GM19438 (cell line): ENCODE results near the gene SERPINA6.
"Not testable (repeated sequence)": the region's sequence is repeated elsewhere in the genome, so short reads cannot be mapped to it uniquely, and the experiment has no call there.

Source experiments
- ATAC-seq: cut with Tn5 transposase; IDR thresholded peaks from one replicate; pipeline ENCODE4 v1.9.1; 2021; ENCODE audit warnings: low read depth; ENCODE audit not compliant: unreplicated experiment

Gene SERPINA6

DNA sequence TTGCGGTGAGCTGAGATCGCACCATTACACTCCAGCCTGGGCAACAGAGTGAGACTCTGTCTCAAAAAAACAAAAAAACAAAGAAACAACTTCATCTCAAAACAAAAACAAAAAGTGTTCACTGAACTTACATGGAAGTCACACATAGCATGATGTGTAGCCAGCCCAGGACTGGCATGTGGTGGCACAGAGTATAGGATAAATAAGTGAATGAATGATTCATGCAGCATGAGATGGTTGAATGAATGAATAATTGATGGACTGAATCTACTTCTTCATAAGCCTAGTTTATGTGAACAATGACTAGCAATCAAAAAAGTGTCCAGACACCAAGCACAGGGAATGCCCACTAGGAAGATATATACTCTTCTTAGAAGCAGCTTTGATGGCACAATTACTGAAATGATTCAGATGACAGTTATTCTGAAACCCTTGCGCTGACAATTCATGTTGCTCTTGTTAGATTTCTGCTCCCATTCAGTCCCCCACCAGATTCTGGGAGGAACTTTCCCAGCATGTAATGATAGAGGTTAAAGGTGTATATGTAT is 31.6 kb upstream of the SERPINA6 start:
- ATAC-seq = peak; percentile 30

DNA sequence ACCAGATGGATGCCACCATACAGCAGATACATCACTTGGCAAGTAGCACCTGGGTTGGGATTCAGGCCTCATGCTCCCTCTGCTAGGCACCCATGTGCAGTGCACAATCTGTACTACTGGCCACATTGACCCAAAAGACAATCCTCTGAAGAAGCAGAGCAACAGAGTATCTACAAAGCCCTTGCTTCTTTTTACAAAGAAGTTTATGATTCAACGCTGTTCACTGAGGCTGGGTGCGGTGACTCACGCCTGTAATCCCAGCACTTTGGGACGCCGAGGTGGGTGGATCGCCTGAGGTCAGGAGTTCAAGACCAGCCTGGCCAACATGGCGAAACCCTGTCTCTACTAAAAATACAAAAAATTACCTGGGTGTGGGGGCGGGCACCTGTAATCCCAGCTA is 31.1 kb upstream of the SERPINA6 start:
- not testable (repeated sequence) for ATAC-seq

DNA sequence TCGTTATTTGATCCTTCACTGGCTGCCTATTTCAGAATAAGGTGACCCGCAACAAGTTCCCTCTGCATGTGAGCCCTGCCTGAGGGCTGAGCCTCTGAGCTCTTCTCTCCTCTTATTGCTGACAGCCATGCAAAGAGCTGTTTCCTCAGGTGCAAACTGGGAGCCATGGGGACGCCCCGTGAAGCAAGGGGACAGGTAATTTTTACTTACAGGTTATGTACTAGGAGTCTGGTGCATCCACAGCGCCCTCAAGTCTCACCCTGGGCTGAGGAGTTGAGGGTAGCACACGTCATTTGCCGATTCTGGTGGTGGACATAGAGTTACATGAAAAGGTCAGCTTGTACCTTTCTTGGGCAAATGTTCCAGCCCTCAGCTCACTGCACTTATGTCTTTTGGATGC is 26.1 kb upstream of the SERPINA6 start:
- ATAC-seq = no peak

DNA sequence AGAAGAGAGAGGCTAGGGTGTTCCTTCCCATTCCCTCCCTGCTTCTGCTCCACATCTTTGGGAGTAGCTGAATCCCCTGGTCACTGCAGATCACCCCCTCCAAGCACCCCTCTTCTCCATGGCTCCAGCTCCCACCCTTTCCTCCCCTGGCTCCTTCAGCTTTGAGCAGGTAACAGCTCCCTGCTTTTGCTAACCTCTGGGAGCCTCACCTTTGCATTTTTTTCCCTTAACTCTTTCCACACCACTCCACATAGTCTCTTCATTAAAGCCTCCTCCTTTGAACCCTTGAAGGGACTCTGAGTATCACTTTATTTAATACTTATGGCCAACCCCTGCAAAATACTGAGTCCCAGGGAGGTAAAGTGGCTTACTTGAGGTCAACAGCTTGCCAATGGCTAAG is 25.7 kb upstream of the SERPINA6 start:
- ATAC-seq = no peak

DNA sequence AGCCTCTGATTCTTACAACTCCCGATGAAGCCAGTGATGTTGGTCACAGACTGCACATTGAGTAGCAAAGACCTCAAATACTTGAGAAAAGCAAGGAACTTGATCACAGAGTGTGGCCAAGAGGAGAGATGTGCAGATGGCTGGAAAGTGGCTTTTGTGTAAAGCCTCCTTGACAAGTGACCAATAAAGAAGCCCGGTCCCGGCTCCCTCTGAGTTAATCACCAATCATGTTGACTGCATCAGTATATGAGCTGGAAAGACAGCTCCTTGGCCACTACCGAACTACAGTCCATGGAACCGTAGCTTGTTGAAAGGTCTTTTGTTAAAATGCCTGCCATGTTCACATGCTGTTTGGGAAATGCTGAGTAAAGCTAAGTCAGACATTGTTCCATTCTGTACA is 23.7 kb upstream of the SERPINA6 start:
- no peak for ATAC-seq

DNA sequence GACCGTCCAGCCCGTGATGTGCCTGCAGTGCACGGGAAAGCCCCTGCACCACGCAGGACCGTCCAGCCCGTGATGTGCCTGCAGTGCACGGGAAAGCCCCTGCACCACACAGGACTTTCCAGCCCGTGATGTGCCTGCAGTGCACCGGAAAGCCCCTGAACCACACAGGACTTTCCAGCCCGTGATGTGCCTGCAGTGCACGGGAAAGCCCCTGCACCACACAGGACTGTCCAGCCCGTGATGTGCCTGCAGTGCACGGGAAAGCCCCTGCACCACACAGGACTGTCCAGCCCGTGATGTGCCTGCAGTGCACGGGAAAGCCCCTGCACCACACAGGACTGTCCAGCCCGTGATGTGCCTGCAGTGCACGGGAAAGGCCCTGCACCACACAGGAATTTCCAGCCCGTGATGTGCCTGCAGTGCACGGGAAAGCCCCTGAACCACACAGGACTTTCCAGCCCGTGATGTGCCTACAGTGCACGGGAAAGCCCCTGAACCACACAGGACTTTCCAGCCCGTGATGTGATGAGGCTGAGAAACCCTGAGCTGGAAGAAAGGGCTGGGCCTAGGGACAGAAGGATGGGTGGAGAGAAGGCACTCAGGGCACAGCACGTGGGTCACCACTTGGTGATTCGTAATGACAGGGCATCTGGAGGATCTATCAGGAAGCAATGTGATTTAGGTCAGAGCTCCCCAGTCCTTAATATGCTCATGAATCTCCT is 23.1 kb upstream of the SERPINA6 start:
- ATAC-seq = peak; percentile 67

DNA sequence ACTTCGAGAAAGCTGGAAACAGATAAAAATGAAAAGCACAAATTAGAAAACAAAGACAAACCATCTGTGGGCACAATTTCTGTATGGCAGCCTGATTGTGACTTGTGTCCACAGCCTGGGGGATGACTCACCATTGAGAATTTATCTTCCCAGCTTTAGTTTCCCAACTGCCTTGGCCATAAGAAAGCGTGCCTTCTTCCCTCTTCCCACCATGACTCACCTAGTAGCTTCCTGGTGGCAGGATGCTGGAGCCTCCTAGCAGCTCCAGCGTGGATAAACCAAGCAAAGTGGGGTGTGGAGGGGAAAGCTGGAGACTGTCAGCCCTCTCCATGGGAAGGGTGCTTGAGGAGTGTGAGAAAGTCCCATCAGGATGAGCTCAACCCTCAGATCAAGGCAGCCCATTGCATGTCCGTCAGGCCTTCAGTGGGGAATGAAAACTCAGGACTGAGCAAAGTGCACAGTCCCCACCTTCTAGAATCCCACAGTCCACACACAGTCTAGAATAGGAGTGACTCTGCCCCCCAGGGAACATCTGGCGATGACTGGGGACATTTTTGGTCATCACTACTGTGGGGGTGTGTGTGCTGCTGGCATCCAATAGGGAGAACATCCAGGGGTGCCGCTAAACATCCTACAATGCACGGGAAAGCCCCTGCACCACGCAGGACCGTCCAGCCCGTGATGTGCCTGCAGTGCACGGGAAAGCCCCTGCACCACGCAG is 22.4 kb upstream of the SERPINA6 start:
- ATAC-seq = no peak

DNA sequence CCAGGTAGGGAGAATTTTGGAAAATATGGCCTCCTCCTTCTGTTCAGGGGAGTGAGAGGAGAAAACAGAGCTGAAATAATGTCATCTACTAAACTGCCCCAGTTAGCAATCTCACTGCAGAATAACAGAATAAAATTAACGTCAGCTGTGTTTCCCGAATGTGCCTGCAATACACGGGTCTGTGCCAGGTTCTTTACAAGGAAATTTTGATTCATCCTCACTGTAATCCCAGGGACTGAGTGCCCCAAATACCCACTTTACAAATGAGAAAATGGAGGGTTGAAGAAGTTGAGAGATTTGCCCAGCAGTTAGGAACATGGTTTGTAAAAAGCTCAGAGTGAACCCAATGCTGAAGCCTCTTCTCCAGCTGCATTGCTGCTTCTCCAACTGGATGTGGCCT is 21.3 kb upstream of the SERPINA6 start:
- no peak for ATAC-seq

DNA sequence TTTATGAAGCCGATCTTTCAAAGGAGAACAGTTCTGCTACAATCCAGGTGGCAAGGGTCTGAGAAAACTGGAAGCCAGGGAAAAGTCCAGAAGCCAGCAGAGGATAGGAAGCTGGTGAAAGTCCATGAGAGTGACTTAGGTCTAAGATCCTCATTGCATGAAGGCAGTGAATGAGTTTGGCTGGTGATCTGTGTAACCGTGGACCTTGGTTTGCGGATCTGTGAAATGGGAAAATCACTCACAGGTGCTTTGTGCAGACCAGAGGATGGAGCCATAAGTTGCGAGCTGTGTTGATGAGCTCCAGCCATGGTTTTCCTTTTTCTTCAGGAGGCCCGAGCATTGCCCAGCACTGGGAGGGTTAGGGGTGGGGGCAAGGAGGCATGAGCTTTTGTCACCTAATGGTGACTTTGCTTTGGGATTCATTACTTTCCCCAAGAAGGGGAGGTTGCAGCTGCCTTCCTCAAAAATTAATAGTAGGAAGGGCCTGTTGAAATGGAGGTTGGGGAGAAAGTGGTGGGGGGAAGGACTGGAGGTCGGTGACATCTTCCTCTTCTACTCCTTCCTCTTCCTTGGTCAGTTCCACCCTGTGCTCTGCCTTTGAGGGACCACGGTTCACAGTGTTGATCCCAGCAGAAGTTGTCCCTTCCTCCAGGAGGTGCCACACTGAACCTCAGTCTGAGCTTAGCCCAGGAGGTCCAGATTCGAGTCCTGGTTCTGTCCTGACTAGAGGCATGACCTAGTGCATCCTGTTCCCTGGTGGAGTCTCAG is 20.3 kb upstream of the SERPINA6 start:
- no peak for ATAC-seq

DNA sequence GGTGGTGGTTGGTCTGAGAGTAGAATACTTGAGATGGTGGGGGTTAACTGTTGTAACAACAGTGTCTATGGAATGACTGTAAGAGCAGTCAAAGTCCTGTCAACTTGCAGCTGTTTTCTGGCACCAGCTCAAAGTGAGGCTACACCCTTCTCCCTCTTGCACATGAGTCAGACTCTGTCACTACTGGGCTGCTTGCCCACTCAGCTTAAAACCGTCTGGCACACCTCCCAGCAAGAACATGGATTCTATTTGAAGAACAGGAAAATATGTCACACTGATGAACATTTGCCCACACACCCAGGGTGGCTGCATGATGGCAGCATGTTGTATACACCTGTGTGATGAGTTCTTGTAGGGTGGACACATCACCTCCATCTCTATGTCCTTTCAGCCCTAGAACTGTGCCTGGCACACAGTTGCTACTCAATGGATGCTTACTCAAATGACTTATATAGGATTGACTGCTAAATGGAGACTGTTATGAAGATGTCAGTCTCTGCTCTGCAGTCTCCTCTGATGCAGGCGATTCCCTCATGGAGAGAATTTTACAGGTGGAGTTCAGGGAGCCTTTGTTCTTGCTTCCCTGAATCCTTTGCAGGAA is 19.3 kb upstream of the SERPINA6 start:
- no peak for ATAC-seq

DNA sequence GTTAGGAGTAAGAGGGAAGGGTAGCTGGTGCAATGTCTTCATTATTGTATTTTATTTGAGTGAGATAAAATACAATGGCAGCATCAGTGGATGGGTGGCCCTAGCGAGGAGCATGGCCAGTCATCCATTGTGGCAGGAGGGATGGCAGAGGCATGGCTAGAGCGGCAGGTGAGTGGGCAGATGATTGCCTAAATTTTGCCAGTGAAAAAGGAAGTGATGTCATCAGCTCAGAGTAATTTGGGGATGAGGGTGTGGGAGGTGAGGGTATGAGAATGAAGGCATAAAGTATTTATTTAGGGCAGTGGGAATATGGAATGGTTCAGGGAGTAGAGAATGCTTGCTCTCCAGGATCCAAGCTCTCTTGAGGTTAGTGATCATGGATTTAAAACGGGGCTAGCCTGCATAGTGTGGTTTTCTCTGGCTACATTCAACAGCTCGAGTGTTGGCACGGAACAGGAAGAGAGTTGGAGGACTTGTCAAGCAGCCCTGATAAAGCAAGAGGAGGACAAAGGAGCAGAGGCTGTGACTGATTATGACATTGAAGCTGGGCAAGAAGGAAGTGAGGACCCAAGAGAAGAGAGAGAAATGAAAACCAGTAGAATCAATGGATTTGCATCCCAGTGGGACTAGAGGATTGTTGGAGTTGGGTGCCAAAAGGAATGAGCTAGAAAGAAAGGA is 18.7 kb upstream of the SERPINA6 start:
- no peak for ATAC-seq

DNA sequence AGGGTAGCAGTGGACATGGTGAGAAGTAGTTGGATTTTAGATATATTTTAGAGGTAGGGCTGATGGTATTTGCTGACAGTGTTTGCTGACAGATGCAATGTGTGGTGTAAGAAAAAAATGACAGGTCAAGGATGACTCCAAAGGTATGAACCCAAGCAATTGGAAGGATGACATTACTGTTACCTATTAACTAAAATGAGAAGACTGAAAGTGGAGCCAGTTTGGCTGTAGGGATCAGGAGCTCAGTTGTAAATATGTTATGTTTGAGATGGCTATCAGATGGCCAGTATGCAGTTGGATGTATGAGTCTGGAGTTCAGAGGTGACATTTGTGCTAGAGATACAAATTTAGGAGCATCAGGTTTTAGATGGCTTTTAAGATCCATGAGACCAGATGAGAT is 17.4 kb upstream of the SERPINA6 start:
- no peak for ATAC-seq

DNA sequence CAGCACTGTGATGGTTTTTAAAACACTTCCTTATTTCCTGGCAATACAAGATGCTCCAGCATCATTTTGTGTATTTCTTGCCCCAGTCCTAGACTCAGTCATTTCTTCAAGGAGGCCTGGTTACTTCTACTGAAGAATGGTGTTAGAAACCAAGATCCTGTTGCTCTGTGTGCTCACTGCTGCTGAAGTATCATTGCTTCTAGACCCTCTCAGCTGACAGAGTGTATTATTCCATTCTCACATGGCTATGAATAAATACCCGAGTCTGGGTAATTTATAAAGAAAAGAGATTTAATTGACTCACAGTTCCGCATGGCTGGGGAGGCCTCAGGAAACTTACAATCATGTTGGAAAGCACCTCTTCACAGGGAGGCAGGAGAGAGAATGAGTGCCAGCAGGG is 14.9 kb upstream of the SERPINA6 start:
- ATAC-seq = no peak

DNA sequence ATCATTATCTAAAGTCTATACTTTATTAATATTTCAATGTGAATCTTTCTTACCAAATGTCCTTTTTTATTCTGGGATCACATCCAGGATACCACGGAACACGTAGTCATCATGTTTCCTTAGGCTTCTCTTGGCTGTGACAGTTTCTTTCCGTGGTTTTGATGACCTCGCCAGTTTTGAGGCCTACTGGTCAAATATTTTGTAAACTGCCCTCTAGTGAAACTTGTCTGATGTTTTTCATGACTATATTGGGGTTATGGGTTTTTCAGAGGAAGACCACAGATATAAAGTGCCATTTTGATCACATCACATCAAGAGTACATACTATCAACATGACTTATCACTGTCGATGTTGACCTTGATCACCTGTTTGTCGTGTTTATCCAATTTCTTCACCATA is 14.1 kb upstream of the SERPINA6 start:
- ATAC-seq = no peak

DNA sequence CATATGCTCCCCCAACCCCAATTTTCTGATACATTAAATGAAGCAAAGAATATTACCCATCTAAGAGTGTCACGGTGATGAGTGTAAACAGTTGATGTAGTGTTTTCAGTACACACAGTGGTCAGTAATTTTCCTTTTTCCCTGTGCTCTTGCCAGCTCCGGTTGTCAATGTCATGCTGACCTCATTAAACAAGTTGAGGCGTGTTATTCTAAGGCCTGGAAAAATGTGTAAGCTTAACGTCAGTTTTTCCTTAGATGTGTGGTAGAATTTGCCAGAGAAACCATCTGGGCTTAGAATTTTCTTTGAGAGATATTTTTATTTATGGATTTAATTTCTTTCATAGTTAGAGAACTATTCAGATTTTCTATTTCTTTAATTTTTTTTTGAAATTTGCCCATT is 11.7 kb upstream of the SERPINA6 start:
- ATAC-seq = no peak

DNA sequence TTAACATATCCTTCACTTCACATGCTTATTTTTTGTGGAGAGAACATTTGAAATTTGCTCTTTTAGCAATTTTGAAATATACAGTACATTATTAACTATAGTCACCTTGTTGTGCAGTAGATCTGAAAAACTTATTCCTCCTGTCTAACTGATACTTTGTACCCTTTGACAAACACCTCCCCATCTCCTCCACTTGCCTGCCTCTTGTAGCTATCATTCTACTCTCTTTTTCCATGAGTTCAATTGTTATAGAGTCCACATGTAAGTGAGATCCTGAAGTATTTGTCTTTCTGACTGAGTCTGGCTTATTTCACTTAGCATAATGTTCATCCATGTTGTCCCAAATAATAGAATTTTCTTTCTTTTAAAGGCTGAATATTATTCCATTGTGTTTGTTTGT is 9.5 kb upstream of the SERPINA6 start:
- no peak for ATAC-seq

DNA sequence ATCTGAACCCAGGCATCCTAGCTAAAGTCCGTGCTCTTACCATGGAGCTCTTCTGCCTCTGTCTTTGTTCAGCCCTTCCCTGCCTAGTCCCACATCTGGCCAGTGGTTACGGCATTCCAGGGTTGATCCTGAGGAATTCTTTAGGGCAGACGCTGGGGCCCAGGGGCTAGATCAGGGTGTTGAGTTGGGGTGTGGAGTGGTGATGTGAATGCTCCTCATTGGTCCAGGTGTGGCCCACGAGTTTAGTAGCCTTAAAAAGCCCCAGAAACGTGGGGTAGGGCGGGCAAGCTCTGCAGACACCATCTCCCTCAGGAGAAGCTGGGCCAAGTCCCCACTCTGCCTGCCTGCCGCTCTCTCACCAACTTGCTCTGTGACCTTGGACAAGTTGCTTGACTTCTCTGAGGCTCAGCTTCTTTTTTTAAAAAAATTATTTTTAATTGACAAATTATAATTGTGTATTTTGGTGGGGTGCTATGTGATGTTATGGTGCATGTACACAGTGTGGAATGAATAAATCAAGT is 9.0 kb upstream of the SERPINA6 start:
- ATAC-seq = no peak

DNA sequence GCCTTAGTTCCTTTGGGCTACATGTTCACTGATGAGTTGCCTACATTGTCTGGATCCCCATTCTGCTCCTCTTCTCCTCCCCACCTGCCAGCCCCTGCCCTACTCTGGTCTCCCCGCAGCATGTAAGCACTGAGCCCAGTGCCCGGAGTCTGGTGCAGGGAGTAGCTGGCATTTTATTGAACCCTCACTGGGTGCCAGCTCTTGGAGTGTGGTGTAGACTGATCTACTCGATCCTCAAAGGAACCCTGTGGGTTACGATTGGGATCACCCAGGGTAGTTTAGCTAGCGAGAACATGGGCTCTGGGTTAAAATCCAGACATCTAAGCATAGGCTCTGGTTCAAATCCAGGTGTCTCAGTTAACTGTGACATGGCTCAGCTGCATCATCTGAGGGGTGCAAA is 8.3 kb upstream of the SERPINA6 start:
- ATAC-seq = no peak

DNA sequence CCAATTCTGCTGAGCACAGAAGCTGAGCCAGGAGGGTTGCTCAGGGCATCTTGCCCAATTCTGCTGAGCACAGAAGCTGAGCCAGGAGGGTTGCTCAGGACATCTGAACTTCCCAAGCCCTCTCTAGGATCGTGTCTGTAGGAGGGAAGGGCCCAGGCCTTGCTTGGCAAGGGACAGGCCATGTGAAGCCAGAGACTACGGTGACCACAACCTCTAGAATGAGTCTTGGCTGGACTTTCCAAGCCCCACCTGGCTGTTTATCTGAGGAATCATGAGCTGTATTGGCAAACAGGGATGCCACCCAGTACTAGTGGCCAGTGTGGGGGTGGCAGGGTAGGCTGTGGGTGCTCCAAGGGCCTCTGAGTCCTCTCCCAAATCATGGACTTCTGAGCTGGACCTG is 7.7 kb upstream of the SERPINA6 start:
- ATAC-seq = no peak

DNA sequence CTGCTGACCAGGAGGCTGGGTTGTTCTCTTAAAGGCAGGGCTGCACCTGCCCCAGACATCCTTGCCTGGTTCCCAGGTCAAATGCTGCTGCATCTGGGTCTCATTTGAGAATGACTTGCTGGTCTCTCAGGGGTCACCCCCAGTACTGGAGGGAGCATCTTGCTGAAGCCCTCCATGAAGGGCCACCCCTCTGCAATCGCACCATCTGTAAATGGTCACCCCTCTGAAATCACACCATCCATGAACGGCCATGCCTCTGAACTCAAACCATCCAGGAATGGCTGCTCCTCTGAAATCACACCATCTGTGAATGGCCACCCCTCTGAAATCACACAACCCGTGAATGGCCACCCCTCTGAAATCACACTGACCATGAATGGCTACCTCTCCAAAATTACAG is 7.3 kb upstream of the SERPINA6 start:
- no peak for ATAC-seq
